ENCODE measurements around the gene RIPOR3. TPM values are rescaled to one million over a fixed set of nuclear protein-coding genes. Genes with fewer than 3 reads are reported as not detected.
"Not testable (repeated sequence)": the region's sequence is repeated elsewhere in the genome, so short reads cannot be mapped to it uniquely, and the experiment has no call there.

RIPOR3 gene
- polyA plus RNA-seq, 1 donor: 9.3 TPM

DNA sequence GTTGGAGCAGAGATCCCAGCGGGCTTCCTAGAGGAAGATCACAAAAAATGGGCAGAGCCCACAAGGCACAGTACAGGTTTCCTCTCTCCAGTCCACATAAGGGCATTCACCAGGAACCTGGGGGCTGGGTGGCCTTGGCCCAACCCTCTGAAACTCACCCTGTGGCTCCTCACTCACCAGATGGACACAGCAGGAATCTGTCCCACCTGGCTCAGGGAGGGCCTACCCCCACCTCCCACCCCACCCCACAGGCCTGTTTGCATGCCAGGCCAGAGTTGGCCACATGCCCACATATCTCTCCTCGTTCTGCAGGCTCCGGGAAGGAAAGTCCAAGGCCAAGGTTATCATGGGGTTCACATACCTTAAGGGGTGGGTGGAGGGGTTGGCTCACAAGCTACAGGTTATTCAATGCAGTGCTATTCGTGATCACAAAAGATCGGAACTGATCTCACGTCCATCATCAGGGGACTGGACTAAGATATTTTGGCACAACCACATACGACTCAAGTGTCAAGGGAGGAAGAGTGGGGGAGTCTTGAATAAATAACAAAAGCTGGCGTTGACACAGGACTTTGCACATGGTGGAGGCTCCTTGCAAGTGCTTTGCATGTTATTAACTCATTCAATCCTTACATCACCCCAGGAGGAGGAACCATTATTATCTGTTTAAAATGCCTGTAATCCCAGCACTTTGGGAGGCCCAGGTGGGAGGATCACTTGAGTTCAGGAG lies 13.0 kb downstream of the RIPOR3 start:
- WGBS (ENCODE audit: insufficient coverage, low lambda C conversion rate): 29% methylated on average over 1 of the region's 8 CpGs
- H3K9me3 ChIP-seq (ENCODE audit: control insufficient read depth, low read depth, low read length): no peaks in the 10 kb centered on the region
- no peaks in the 10 kb centered on the region for H3K27me3 ChIP-seq (ENCODE audit: control insufficient read depth, insufficient read depth, low read length)
- peak overlapping the region; percentile 52 for H3K27ac ChIP-seq (ENCODE audit: low read length)
- H3K4me1 ChIP-seq (ENCODE audit: control insufficient read depth, insufficient read depth, low read length): peaks cover 33% of the 10 kb centered on the region
- peak; percentile 81 to 86 for DNase-seq
- no peak overlapping the region for H3K4me3 ChIP-seq (ENCODE audit: low read length)
- no peaks in the 10 kb centered on the region for H3K36me3 ChIP-seq (ENCODE audit: control insufficient read depth, insufficient read depth, low read length)

DNA sequence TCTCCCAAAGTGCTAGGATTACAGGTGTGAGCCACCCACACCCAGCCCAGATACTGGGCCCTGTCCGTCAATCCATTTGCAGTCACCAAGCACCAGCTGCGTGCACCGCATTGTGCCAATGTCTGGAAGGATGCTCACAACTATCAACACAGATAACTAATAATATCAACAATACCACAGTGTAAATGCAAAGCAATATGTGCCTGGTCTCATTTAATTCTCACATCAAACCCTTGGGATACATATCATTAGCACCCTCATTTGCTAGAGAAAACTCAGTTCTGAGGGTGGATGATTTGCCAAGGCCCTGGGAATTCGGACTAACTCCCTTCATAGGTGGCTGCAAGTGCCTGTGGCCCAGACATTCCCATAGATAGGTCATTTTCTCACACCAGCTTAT lies 14.5 kb downstream of the RIPOR3 start:
- Histone ChIP-seq H3K27ac (ENCODE audit: low read length) (no peak overlapping the region), H3K36me3 (ENCODE audit: control insufficient read depth, insufficient read depth, low read length) (no peaks in the 10 kb centered on the region), H3K27me3 (ENCODE audit: control insufficient read depth, insufficient read depth, low read length) (no peaks in the 10 kb centered on the region), H3K4me1 (ENCODE audit: control insufficient read depth, insufficient read depth, low read length) (peaks cover 41% of the 10 kb centered on the region), H3K9me3 (ENCODE audit: control insufficient read depth, low read depth, low read length) (no peaks in the 10 kb centered on the region), H3K4me3 (ENCODE audit: low read length) (no peak overlapping the region)
- no peak for DNase-seq
- no CpG with 5 or more reads among the region's 4 CpGs for WGBS (ENCODE audit: insufficient coverage, low lambda C conversion rate)

DNA sequence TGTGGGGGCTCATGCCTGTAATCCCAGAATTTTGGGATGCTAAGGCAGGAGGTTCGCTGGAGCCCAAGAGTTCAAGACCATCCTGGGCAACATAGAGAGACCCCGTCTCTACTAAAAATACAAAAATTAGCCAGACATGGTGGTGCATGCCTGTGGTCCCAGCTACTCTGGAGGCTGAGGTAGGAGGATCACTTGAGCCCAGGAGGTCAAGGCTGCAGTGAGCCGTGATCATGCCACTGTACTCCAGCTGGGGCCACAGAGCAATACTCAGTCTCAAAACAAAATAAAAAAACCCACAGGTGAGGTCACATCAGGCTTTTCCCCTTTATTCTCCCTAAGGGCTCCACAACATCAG lies 15.0 kb downstream of the RIPOR3 start:
- H3K27me3 ChIP-seq (ENCODE audit: control insufficient read depth, insufficient read depth, low read length); H3K27ac ChIP-seq (ENCODE audit: low read length); H3K9me3 ChIP-seq (ENCODE audit: control insufficient read depth, low read depth, low read length); H3K4me3 ChIP-seq (ENCODE audit: low read length); H3K36me3 ChIP-seq (ENCODE audit: control insufficient read depth, insufficient read depth, low read length); DNase-seq: not testable (repeated sequence)
- no CpG with 5 or more reads among the region's 3 CpGs for WGBS (ENCODE audit: insufficient coverage, low lambda C conversion rate)
- H3K4me1 ChIP-seq (ENCODE audit: control insufficient read depth, insufficient read depth, low read length): peaks cover 41% of the 10 kb centered on the region

DNA sequence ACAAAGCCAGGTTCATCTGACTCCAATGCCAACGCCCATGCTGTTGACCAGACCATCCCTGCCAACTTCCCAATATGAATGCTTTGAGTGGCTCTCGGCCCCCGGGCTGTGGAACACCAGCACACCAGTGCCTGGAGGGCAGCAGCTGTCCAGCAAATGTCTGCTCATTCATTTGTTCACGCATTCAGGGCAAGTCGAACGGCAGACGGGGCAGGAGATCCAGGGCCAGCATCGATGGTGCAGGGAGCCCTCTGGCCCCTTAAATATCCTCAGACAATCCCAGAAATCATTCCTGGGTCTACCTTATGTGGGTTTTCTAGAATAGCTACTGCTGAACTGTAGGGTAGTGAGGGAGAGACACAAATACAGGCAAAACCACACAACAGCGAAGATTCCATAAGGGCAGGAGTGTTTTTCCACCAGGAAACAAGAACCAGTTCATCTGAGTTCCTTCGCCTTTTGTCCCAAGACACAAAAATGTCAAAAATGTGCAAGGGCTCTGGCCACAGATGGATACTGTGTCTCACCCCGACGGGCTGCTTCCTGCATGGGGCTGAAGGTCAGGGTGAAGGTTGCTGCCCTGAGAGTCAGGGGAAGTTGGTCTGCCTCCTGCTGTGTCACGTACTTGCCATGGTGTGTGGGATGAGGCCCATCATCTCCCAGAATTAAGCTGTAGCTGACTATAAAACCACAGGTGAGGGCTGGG lies 15.5 kb downstream of the RIPOR3 start:
- H3K9me3 ChIP-seq (ENCODE audit: control insufficient read depth, low read depth, low read length): no peaks in the 10 kb centered on the region
- no peak for DNase-seq
- peaks cover 40% of the 10 kb centered on the region for H3K4me1 ChIP-seq (ENCODE audit: control insufficient read depth, insufficient read depth, low read length)
- no peaks in the 10 kb centered on the region for H3K36me3 ChIP-seq (ENCODE audit: control insufficient read depth, insufficient read depth, low read length)
- H3K27ac ChIP-seq (ENCODE audit: low read length): no peak overlapping the region
- no peak overlapping the region for H3K4me3 ChIP-seq (ENCODE audit: low read length)
- 100% methylated on average over 1 of the region's 13 CpGs for WGBS (ENCODE audit: insufficient coverage, low lambda C conversion rate)
- H3K27me3 ChIP-seq (ENCODE audit: control insufficient read depth, insufficient read depth, low read length): no peaks in the 10 kb centered on the region

DNA sequence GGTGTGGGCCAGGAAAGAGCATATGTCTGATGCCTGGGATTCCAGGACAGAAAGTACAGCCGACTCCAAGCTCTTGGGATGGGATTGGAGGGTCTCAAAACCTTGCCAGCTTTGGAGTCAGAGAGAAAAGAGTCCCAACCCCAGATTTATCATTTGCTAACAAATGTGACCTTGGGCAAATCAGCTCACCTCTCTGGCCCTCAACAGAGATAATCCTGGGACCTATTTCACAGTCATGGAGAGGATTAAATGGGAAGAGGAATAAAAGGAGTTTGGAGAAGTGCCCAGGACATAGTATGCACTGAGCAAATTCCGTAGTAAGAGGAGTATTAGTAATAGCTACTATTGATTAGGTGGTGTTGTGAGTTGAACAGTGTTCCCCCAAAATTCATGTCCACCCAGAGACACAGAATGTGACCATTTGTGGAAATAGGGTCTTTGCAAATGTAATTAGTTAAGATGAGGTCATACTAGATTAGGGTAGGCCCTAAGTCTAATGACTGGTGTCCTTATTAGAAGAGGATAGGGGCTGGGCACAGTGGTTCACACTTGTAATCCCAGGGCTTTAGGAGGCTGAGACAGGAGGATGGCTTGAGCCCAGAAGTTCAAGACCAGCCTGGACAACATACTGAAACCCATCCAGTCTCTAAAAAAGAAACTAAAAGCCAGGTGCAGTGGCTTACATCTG lies 17.1 kb downstream of the RIPOR3 start:
- Histone ChIP-seq H3K36me3 (ENCODE audit: control insufficient read depth, insufficient read depth, low read length) (no peaks in the 10 kb centered on the region), H3K4me1 (ENCODE audit: control insufficient read depth, insufficient read depth, low read length) (peaks cover 26% of the 10 kb centered on the region), H3K9me3 (ENCODE audit: control insufficient read depth, low read depth, low read length) (no peaks in the 10 kb centered on the region), H3K27ac (ENCODE audit: low read length) (peak overlapping the region; percentile 42), H3K4me3 (ENCODE audit: low read length) (no peak overlapping the region), H3K27me3 (ENCODE audit: control insufficient read depth, insufficient read depth, low read length) (no peaks in the 10 kb centered on the region)
- WGBS (ENCODE audit: insufficient coverage, low lambda C conversion rate): no CpG with 5 or more reads among the region's 2 CpGs
- DNase-seq: no peak

DNA sequence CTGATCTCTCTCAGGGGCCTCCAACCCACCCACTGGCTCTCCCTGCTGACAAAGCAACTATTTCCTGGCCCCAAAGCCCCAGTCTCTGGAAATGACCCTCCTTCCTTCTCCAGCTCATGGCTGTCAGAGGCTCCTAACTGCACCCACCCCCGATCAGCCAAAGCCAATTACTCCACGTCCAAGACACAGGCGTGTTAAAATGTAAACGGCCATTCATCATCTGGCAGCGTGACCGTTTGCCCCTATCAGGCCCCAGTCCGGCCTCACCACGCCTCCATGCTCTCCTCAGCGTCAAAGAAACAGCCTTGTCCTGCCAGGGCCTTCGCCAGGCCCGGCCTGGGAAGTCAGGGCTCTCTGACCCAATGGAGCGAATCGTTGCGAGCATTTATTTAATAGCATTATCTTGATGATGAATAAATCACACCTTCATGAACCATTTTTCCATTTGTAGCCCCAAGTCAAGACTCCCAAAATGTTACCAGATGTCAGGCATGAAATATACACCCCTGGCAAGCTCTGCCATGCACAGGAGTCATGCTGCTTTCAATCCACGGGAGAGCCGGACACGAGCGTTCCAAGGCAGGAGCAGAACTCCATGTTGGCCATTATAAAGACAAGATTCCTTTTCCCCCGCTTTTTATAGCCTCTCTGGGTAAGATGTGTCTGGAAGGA lies 17.7 kb downstream of the RIPOR3 start:
- Histone ChIP-seq H3K4me3 (ENCODE audit: low read length) (no peak overlapping the region), H3K27me3 (ENCODE audit: control insufficient read depth, insufficient read depth, low read length) (no peaks in the 10 kb centered on the region), H3K9me3 (ENCODE audit: control insufficient read depth, low read depth, low read length) (no peaks in the 10 kb centered on the region), H3K4me1 (ENCODE audit: control insufficient read depth, insufficient read depth, low read length) (peaks cover 24% of the 10 kb centered on the region), H3K27ac (ENCODE audit: low read length) (peak overlapping the region; percentile 42), H3K36me3 (ENCODE audit: control insufficient read depth, insufficient read depth, low read length) (no peaks in the 10 kb centered on the region)
- DNase-seq: peak in 1 of 2 donors; percentile 65
- WGBS (ENCODE audit: insufficient coverage, low lambda C conversion rate): no CpG with 5 or more reads among the region's 19 CpGs

DNA sequence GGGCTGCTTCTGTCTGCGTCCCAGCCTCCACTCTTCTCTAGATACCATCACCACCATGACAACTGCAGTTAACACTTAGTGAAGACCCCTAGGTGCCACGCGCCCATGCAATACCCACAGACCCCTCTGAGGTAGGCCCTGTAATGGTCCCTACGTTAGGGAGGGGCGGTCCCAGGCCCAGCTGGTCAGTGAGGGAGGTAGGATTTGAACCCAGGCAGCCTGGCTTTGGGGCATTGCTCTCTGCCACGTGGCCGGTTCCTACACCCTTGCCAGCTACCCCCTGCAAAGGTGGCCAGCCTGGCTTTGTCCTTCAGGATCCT lies 18.2 kb downstream of the RIPOR3 start:
- peaks cover 20% of the 10 kb centered on the region for H3K4me1 ChIP-seq (ENCODE audit: control insufficient read depth, insufficient read depth, low read length)
- H3K9me3 ChIP-seq (ENCODE audit: control insufficient read depth, low read depth, low read length): no peaks in the 10 kb centered on the region
- no CpG with 5 or more reads among the region's 7 CpGs for WGBS (ENCODE audit: insufficient coverage, low lambda C conversion rate)
- H3K36me3 ChIP-seq (ENCODE audit: control insufficient read depth, insufficient read depth, low read length): no peaks in the 10 kb centered on the region
- no peak for DNase-seq
- no peaks in the 10 kb centered on the region for H3K27me3 ChIP-seq (ENCODE audit: control insufficient read depth, insufficient read depth, low read length)
- no peak overlapping the region for H3K4me3 ChIP-seq (ENCODE audit: low read length)
- H3K27ac ChIP-seq (ENCODE audit: low read length): peak overlapping the region; percentile 42

DNA sequence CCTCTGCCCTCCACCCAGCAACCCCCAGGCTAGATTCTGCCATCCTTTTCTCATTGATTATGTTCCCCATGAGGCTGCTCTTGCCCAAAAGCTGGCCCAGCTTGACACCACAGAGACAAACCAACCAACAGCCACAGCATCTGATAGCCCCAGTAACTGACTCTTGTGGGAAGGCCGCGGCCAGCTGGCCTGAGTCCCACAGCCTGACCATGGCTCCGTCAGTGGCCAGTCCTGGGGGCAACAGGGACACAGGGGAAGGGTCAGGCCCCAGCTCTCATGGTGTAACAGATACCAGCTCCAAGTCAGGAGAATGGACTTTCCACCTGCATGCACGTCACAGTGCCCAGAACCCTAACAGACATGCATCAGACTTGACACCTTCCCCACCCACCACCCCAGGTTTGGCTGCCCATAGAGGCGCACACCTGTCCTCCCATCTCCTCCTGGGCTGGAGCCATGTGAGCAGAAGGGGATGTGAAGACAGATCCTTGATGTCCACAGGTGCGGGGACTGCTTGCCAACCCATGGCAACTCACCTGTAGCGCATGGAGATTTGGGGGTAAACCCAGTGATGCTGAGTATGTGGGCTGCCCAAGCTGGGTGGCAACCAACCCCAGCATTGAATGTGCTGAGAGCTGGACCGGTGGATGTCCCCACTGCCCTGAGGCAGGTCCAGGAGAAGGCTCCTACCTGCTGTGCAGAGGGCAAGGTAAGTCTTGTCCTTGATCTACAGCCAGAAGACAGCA lies 18.8 kb downstream of the RIPOR3 start:
- Histone ChIP-seq H3K9me3 (ENCODE audit: control insufficient read depth, low read depth, low read length) (no peaks in the 10 kb centered on the region), H3K27me3 (ENCODE audit: control insufficient read depth, insufficient read depth, low read length) (no peaks in the 10 kb centered on the region), H3K4me3 (ENCODE audit: low read length) (no peak overlapping the region), H3K27ac (ENCODE audit: low read length) (no peak overlapping the region), H3K4me1 (ENCODE audit: control insufficient read depth, insufficient read depth, low read length) (peaks cover 20% of the 10 kb centered on the region), H3K36me3 (ENCODE audit: control insufficient read depth, insufficient read depth, low read length) (no peaks in the 10 kb centered on the region)
- WGBS (ENCODE audit: insufficient coverage, low lambda C conversion rate): no CpG with 5 or more reads among the region's 8 CpGs
- no peak for DNase-seq

DNA sequence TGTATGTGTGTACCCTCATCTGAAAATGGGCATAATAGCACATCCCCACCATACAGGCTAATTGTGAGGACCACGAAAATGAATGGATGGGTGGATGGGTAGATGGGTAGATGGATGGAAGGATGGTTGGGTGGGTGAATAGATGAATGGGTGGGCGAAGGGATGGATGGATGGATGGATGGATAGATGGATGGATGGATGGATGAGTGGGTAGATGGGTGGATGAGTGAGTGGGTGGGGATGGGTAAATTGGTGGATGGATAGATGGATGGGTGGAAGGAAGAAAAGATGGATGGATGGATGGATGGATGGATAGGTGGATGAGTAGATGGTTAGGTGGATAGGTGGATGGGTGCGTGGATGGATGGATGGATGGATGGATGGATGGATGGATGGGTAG lies 19.7 kb downstream of the RIPOR3 start:
- 100% methylated on average over 1 of the region's 3 CpGs for WGBS (ENCODE audit: insufficient coverage, low lambda C conversion rate)
- Histone ChIP-seq H3K36me3 (ENCODE audit: control insufficient read depth, insufficient read depth, low read length) (no peaks in the 10 kb centered on the region), H3K4me1 (ENCODE audit: control insufficient read depth, insufficient read depth, low read length) (peaks cover 25% of the 10 kb centered on the region), H3K4me3 (ENCODE audit: low read length) (no peak overlapping the region), H3K9me3 (ENCODE audit: control insufficient read depth, low read depth, low read length) (no peaks in the 10 kb centered on the region), H3K27ac (ENCODE audit: low read length) (no peak overlapping the region), H3K27me3 (ENCODE audit: control insufficient read depth, insufficient read depth, low read length) (no peaks in the 10 kb centered on the region)
- DNase-seq: no peak

DNA sequence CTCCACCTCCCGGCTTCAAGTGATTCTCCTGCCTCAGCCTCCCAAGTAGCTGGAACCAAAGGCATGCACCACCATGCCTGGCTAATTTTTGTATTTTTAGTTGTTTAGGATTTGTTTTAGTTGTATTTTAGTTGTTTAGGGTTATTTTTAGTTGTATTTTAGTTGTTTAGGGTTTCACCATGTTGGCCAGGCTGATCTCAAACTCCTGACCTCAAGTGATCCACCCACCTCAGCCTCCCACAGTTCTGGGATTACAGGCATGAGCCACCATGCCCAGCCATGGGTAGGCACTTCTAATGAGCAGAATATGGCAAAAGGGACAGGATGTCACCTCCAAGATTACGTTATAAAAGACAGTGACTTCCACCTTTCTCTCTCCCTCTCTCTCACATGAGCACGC lies 20.3 kb downstream of the RIPOR3 start:
- H3K27me3 ChIP-seq (ENCODE audit: control insufficient read depth, insufficient read depth, low read length); H3K27ac ChIP-seq (ENCODE audit: low read length); H3K36me3 ChIP-seq (ENCODE audit: control insufficient read depth, insufficient read depth, low read length); H3K9me3 ChIP-seq (ENCODE audit: control insufficient read depth, low read depth, low read length); DNase-seq; H3K4me3 ChIP-seq (ENCODE audit: low read length): not testable (repeated sequence)
- peaks cover 29% of the 10 kb centered on the region for H3K4me1 ChIP-seq (ENCODE audit: control insufficient read depth, insufficient read depth, low read length)
- WGBS (ENCODE audit: insufficient coverage, low lambda C conversion rate): no CpG with 5 or more reads among the region's 3 CpGs

All from large intestine (tissue), 3 donors.